Activated naive CD8-positive, alpha-beta T cell treated with anti-CD3 and anti-CD28 coated beads, Interleukin-2, amount 50 U/mL, for 16 hours (primary cell): ENCODE results near the gene PCP2.

Experiments used
- DNase-seq: peaks from one replicate; pipeline ENCODE4 v3.0.0-alpha.2; 2020; ENCODE audit warnings: low read depth, low spot score

Gene PCP2

DNA sequence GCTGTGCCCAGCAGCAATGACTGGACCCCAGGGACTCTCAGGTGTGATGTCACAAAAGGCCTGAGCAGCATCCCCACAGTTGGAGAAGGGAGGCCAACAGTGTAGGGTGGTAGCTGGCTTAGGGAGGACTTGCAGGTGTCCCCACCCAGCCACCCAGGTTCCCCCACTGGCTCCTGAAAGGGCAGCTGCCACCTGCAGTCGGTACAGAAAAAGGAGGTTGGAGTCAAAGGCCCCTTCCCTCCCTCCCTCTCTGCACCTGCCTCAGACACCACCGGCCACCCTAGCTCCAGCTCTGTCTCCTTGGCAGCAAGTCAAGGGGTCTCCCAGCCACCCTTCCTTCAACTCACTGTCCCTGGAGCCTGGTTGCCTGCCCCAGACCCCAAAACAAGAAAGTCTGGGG, at the start of gene PCP2:
PCP2 (minus strand) TSS at position 22 of the 400 bp plus-strand sequence. CDS start 262 bp downstream, outside the sequence.
- DNase-seq = no peak

DNA sequence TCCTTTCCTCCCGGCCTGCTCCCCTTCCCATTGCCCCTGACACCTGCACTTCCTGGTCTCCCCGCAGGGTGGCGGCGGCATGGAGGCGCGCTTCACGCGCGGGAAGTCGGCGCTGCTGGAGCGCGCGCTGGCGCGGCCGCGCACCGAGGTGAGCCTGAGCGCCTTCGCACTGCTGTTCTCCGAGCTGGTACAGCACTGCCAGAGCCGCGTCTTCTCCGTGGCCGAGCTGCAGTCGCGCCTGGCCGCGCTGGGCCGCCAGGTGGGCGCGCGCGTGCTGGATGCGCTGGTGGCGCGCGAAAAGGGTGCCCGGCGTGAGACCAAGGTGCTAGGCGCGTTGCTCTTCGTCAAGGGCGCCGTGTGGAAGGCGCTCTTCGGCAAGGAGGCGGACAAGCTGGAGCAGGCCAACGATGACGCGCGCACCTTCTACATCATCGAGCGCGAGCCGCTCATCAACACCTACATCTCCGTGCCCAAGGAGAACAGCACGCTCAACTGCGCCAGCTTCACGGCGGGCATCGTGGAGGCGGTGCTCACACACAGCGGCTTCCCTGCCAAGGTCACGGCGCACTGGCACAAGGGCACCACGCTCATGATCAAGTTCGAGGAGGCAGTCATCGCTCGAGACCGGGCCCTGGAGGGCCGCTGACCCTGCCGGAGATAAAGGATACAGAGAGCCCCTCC, 48.8 kb upstream of the PCP2 start:
- DNase-seq = no peak

DNA sequence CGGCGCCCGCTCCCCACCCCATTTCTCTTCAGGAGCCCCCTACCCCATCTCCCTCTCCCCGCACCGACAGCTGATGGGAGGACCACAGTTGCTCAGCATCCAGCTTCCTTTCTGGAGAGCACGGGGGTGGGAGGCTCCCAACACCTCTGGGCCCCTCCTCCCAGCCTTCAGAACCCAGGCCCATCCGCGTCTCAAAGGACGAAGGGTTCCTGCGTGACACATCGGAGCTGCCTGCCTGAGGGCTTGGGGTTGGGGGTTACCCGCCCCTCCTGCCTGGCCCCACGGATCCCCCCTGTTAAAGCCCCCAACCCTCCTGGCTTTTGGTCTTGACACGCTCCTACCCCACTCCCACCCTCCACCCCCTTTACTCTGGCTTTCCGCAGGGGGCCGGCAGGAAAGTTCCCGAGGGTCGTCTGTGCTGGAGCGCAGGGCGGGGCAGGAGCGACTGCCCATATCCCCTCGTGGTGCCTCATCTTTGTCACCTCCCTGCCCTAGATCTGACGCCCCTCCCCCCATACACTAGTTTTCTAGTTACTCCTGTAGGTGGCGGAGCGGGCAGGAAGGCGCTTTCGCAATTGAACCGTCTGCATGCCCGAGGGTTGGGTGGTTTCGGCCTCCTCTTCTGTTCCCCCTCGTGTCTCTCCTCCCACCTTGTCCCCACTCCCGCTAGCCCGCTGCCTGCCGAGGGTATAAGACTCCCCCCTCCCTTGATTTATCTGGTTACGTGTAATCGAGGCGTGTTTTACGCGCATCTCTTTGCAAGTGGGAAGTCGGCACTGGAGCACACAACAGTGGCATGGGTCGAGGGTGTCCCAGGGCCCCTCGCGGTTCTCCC, 48.0 kb upstream of the PCP2 start:
- DNase-seq = peak; percentile 82

DNA sequence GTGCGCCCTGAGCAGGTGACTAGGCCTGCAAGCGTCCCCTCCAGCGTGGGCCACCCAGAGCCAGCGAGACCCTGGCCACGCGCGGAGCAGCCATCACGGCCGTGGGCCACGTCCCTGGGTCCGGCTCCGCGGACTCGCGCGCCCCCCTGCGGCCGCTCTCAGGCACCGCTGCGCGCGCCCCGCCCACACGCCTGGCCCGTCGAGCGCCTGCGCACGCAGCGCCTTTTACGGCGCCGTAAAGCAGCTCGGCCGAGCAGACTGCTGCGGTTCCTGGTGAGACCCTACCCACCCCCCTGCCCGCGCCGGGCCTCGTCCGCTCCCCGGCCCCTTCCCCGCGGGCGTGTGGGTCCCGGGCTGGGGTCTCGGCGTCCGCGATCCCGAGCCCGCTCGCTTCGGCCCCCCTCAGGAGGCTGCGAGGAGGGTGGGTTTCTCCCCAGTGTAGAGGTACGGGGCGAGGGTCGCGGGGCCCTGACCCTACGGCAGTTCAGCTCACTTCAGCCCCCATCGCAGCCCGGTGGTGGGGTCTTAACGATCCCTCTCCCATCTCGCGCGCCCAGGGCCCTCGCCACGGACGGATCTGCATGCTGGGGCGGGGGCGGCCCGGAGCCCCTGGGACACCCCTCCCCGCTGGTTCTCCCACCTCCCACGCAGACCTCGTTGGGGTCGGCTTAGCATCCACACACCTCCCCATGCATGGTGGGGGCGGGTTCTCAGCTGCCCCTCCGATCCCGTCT, 47.3 kb upstream of the PCP2 start, which contains the start of gene TRAPPC5:
TRAPPC5 (plus strand) TSS at position 228 of the 734 bp plus-strand sequence. CDS start 1,421 bp downstream, outside the sequence.
- DNase-seq = peak; percentile 63

DNA sequence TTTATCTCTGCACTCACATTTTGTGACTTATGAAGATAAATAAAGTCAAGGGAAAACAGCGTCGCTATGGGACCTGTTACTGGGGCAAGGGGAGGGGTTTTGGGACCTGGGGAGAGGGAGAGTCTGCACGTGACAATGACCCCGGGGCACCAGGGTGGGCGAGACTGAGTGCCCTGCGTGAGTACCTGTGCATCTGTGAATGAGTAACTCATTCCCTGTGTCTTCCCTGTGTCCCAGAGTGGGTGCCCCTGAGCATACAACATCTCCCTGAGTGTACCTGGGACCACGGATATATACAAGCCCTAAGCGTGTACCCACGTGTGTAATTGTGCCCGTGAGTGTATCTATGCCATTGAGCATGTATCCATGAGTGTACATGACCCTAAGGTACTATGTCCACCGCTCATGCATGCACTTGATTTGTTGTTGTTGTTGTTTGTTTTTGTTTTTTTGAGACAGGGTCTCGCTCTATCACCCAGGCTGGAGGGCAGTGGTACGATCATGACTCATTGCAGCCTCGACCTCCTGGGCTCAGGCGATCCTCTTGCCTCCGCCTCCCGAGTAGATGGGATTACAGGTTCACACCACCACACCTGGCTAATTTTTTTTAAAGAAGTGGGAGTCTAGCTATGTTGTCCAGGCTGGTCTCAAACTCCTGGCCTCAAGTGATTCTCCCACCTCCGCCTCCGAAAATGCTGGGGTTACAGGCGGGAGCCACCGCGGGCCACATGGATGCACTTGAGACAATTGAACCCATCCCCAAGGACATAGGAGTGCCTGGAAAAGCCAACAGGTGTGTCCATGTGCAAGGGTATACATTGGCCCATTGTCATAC, 46.5 kb upstream of the PCP2 start:
- no peak for DNase-seq

DNA sequence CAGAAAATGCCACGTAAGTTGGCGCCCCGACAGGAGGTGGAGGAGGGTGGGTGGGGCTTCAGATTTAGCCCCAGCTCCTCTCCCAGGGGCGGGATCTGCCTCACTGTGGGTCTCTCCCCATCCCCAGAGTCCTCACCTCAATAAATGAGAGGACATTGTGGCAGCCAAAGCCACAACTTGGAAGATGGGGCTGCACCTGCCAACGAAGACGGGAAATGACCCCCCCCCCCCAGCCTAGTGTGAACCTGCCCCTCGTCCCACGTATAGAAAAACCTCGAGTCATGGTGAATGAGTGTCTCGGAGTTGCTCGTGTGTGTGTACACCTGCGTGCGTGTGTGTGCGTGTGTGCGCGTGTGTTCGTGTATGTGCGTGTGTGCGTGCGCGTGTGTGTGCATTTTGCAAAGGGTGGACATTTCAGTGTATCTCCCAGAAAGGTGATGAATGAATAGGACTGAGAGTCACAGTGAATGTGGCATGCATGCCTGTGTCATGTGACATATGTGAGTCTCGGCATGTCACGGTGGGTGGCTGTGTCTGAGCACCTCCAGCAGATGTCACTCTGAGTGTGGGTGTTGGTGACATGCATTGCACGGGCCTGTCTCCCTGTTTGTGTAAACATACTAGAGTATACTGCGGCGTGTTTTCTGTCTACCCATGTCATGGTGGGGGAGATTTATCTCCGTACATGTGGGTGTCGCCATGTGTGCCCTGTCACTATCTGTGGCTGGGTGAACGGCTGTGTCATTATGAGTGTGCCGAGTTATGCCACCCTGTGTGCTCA, 45.6 kb upstream of the PCP2 start:
- DNase-seq = peak; percentile 34

DNA sequence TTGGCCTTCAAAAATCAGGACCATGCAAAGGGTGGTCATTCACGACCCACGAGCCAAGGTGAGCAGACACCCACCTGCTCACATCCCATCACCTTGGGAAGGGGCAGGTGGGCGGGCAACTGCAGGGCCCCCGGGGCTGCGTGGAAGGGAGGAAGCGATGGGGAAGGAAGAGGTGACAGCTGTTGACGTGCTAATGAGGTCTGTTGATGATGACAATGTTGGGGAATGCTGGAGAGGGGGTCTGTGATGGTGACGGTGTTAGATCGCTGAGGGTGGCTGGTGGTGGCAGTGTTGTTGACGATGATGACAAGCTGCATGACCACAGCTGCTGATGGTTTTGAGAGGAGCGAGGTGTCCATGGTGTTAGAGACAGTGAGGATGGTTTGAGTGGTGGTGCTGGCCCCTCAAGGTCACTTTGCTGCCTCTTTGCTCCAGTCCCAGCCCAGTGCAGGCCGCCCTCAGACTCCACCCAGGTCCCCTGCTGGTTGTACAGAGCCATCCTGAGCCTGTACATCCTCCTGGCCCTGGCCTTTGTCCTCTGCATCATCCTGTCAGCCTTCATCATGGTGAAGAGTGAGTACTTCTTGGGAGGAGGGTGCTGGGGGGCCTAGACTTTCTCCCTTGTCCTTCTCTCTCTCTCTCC, 44.3 kb upstream of the PCP2 start:
- DNase-seq = no peak

DNA sequence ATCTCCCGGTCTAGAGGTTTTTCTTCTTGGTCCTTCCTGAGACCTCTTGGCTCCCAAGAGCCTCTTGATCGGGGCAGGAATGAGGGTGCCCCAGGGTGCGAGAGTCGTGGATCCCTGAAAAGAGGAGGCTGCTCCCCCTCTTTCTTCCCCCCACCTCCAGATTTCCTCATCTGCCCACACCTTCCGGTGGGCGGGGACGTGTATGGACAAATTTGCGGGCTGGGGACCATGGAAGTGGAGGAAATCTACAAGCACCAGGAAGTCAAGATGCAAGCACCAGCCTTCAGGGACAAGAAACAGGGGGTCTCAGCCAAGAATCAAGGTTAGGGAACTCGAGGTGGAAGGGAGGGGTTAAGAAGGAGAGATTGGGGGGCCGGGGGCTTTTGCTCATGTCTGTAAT, 43.3 kb upstream of the PCP2 start, which contains the start of gene MCEMP1:
MCEMP1 (plus strand) TSS at position 237 of the 400 bp plus-strand sequence; CDS start at position 268, 31 bp downstream.
- no peak for DNase-seq

DNA sequence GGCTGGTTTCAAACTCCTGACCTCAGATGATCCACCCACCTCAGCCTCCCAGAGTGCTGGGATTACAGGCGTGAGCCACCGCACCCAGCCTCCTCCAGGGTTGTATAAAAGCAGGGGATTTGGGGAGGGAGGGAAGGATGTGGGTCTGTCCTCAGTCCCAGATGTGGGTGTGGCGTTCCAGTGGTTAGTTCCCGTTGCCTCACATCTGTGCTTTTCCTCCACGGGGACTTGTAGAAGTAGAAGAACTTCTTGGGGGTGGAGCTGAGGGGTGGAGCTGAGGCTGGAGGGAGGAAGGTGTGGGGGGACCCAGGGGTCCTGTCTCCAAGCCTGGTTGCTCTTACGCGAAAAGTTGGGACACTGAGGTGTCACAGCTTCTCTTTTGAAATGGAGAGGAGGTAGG, 42.9 kb upstream of the PCP2 start:
- no peak for DNase-seq

DNA sequence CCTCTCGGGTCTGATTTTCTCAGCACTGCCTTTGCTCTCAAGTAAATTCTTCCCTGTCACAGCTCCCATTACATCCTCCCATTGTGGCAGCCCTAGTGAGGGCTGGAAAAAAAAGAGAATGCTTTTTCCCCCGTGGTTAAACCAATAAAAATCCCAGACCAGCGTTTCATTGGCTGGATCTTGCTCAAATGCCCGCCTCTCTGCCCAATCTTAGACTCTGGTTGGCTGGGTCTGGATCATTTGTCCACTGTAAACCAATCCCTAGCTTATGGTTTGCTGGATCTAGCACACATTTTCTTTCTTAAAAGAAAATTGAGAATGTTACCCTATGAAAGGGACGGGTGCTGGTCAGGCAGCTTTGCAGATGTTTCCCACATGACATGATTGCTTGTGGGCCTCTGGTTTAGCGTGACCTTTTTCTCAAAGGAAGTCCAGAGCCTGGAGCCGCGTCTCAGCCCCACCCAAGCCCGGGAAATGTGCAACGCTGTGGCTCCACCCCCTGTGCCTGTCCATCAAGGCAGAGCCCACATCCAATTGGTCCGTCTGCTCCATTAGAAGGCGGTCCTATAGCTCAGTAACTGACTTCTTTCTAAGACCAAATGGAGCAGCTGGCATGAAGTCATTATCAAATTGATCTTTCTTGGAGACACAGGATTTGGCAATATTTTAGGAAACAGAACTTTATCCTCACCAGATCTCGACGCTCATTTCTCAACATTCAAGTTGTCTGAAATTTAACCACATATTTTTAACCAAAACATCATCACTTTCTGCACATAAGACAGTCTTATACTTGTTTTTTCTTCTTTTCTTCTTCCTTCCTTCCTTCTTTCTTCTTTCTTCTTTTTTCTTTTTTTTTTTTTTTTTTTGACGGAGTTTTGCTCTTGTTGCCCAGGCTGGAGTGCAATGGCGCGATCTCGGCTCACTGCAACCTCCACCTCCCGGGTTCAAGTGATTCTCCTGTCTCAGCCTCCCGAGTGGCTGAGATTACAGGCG, 40.8 kb upstream of the PCP2 start:
- no peak for DNase-seq

DNA sequence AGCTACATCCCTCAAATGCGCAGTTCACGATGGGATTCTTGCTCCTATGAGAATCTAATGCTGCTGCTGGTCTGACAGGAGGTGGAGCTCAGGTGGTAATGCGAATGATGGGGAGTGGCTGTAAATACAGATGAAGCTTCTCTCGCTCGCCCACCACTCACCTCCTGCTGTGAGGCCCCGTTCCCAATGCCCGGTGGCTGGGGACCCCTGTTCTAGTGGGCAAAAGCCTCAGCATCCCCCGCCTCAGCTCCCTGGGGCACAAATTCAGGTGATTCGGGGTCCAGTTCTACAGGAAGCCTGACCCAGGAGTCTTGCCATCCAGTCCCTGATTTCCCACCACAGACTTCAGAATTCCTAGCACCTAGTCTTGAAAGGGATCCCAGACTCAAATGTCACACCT, 39.0 kb upstream of the PCP2 start:
- no peak for DNase-seq

DNA sequence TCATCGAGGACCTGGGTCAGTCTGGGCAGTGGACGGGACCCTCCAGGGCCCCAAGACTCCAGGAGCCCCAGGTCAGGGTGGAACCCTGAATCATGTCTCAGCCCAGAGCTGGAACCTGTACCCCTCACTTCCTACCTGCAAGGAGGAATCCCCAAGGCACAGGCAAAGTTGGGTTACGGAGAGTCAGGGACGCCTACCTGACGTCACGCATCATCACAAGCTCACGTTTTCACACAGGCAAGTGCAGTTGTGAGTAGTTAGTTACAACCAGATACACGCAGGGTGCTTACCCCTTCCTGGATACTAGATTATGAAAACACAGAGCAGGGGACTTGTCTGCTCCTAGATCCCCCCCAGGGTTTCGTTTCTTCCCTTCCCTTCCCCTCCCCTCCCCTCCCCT, 37.3 kb upstream of the PCP2 start:
- DNase-seq = no peak

DNA sequence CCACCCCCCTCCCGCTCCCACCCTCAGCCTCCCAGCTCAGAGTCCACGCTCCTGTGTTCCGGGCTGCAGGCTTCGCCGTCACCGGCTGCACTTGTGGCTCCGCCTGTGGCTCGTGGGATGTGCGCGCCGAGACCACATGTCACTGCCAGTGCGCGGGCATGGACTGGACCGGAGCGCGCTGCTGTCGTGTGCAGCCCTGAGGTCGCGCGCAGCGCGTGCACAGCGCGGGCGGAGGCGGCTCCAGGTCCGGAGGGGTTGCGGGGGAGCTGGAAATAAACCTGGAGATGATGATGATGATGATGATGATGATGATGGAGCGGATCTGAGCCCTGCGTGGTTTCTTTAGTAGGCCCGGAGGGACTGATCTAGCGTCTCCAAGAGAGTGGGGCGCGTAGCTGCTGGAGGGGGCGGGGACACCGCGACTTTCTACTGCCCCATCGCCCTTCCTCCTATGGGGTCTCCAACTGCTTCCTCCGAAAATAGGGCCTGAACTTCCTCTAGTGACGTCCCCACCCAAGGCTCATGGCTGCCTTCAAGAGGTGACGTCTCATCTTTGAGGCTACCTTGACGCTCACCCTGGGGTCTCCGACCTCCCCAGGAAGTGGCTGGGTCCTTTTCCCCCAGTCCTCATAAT, 36.7 kb upstream of the PCP2 start:
- DNase-seq = no peak

DNA sequence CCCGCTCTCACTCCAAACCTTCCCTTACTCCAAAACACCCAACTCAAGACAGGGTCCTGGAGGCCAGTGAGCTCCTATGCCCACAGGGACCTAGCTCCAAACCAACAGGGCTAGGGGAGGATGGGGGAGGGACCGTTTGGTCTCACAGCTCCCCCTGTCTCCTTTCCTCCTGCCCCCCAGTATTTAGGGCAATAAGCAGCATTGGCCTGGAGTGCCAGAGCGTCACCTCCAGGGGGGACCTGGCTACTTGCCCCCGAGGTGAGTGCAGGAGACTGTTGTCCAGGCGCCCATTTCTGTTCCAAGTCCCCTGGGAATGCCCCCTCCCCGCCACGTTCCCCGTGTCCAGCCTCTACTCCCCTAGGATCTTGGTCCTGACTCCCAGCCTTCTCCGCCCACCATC, 36.1 kb upstream of the PCP2 start:
- DNase-seq = no peak

DNA sequence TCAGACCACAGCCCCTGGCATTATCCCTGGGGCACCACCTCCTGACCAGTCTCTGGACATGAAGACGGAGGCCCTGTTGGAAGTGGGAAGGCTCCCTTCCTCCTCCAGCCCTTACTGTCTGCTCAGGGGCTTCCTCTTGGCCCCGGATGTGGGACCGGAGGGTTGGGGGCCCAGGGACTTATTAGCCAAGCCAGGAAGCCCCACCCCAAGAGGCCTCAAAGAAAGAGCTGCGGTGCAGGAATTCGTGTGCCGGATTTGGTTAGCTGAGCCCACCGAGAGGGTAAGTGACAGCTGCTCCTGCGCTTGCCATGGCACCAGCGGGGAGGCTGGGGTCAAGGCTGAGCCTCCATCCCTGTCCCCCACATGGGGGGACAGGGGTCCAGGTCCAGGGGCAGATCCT, 35.3 kb upstream of the PCP2 start, which contains the start of gene RETN:
RETN (plus strand) TSS at position 208 of the 400 bp plus-strand sequence. CDS start 278 bp downstream, outside the sequence.
- no peak for DNase-seq

DNA sequence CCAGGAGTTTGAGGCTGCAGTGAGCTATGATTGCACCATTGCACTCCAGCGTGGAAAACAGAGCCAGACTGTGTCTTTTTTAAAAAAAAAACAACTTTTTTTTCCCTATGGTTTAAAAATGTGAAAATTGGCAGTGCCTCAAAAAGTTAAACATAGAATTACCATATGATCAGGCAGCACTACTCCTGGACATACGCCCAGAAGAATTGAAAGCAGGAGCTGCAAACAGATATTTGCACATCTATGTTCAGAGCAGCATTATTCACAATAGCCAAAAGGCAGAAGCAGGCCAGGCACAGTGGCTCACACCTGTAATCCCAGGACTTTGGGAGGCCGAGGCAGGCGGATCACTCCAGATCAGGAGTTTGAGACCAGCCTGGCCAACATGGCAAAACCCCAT, 31.6 kb upstream of the PCP2 start:
- no peak for DNase-seq

DNA sequence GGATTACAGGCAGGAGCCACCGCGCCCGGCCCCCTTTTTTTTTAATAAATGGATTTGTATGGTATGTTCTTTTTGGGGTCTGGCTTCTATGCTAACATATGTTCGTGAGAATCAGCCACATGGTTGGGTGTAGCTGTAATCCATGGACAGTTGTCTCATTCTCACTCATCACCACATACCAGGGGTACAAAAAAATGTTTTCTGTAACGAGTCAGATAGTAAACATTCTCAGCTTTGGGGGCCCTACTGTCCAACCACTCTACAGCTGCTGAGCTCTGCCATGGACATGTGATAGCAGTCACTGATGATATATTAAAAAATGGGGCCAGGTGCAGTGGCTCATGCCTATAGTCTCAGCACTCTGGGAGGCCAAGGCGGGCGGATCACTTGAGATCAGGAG, 30.2 kb upstream of the PCP2 start:
- DNase-seq = no peak

DNA sequence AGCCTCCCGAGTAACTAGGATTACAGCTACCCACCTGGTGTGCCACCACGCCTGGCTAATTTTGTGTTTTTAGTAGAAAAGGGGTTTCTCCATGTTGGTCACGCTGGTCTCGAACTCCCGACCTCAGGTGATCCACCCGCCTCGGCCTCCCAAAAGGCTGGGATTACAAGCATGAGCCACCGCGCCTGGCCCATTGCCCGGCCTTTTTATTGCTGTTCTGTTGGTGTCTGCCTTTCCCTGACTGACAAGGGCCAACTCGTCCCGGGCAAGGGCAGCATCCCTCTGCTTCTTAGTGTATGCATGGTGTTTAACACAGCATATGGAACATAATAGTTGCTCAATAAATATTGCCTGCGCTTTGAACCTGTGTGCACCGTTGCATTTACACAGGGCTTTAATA, 29.1 kb upstream of the PCP2 start:
- DNase-seq = no peak
